Measurements from ENCODE around the gene SLC37A1. TPM values are rescaled to one million over a fixed set of nuclear protein-coding genes. Genes with fewer than 3 reads are reported as not detected.

SLC37A1 gene
- total RNA-seq, 1 experiment from 2014 or later: 4.9 TPM

DNA sequence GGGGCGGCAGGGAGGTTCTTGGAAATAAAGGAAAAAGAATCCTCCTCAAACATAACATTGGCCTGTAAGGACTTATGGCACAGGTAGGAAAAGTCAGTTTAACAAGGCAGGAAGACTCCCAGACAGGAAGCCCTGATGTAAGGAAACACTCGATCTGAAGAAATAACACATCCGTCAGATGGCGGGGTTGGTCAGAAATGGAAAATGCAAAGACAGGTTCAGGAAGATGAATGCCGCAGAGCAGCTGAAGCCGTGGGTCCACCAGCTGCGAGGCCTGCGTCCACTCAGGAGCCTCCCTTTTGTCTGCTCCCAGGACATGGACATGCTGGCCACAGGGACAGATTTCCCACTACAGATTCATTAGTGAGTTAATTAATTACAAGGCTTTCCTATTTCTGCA, 21.5 kb upstream of the SLC37A1 start:
- TF ChIP-seq CTCF (IDR thresholded peaks at IDR 0.05; ENCODE audit: unreplicated experiment): no peak
- POLR2A ChIA-PET: interaction anchor here (0.7 kb wide), 1 partner anchor 298 kb away, joined by 3 read pairs; no protein-coding TSS in a partner anchor
- Mint-ChIP-seq H3K4me1 (ENCODE audit: insufficient read depth, unreplicated experiment) (peaks cover 6% of the 10 kb centered on the region), H3K36me3 (ENCODE audit: insufficient read depth, unreplicated experiment) (no peaks in the 10 kb centered on the region), H3K27me3 (ENCODE audit: insufficient read depth, unreplicated experiment) (peaks cover 11% of the 10 kb centered on the region), H3K4me3 (ENCODE audit: unreplicated experiment) (no peak overlapping the region), H3K9me3 (ENCODE audit: unreplicated experiment) (no peaks in the 10 kb centered on the region), H3K27ac (ENCODE audit: low read depth, unreplicated experiment) (no peak overlapping the region)
- intact Hi-C loops (cut with micrococcal nuclease): no loop called here
- no peak for DNase-seq (ENCODE audit: unreplicated experiment)
- CTCF ChIA-PET: interaction anchor here (1.3 kb wide), 1 partner anchor 347 kb away, joined by 4 read pairs; no protein-coding TSS in a partner anchor
- no TSS peak for BruUV-seq (replicated peaks)

GRCh38 chr21:42493109-42494060, 20.3 kb upstream of the SLC37A1 start:
- H3K9me3 Mint-ChIP-seq (ENCODE audit: unreplicated experiment): no peaks in the 10 kb centered on the region
- ChIA-PET POLR2A (no interaction called here), CTCF (interaction anchor here (0.6 to 1.3 kb wide), 2 partner anchors 102 to 348 kb away, joined by 3 to 4 read pairs; no protein-coding TSS in a partner anchor)
- H3K27me3 Mint-ChIP-seq (ENCODE audit: insufficient read depth, unreplicated experiment): no peaks in the 10 kb centered on the region
- no TSS peak for BruUV-seq (replicated peaks)
- no peaks in the 10 kb centered on the region for H3K36me3 Mint-ChIP-seq (ENCODE audit: insufficient read depth, unreplicated experiment)
- no peak for DNase-seq (ENCODE audit: unreplicated experiment)
- H3K27ac Mint-ChIP-seq (ENCODE audit: low read depth, unreplicated experiment): no peak overlapping the region
- no peak overlapping the region for H3K4me3 Mint-ChIP-seq (ENCODE audit: unreplicated experiment)
- no peak for TF ChIP-seq CTCF (IDR thresholded peaks at IDR 0.05; ENCODE audit: unreplicated experiment)
- peaks cover 7% of the 10 kb centered on the region for H3K4me1 Mint-ChIP-seq (ENCODE audit: insufficient read depth, unreplicated experiment)
- intact Hi-C loops (cut with micrococcal nuclease): no loop called here

GRCh38 chr21:42495027-42495426, 18.6 kb upstream of the SLC37A1 start:
- Mint-ChIP-seq H3K9me3 (ENCODE audit: unreplicated experiment) (no peaks in the 10 kb centered on the region), H3K4me1 (ENCODE audit: insufficient read depth, unreplicated experiment) (peaks cover 7% of the 10 kb centered on the region), H3K27ac (ENCODE audit: low read depth, unreplicated experiment) (no peak overlapping the region), H3K27me3 (ENCODE audit: insufficient read depth, unreplicated experiment) (no peaks in the 10 kb centered on the region), H3K36me3 (ENCODE audit: insufficient read depth, unreplicated experiment) (no peaks in the 10 kb centered on the region), H3K4me3 (ENCODE audit: unreplicated experiment) (peak overlapping the region; percentile 85)
- ChIA-PET POLR2A (interaction anchor here (1.0 to 2.8 kb wide), 3 partner anchors 8 to 18 kb away, joined by 4 to 29 read pairs (median 6); partner anchors contain the start of gene SLC37A1), CTCF (interaction anchor here (1.2 to 1.8 kb wide), 2 partner anchors 7 to 349 kb away, joined by 3 to 8 read pairs; no protein-coding TSS in a partner anchor)
- no peak for DNase-seq (ENCODE audit: unreplicated experiment)
- intact Hi-C loops (cut with micrococcal nuclease): no loop called here
- no peak for TF ChIP-seq CTCF (IDR thresholded peaks at IDR 0.05; ENCODE audit: unreplicated experiment)
- no TSS peak for BruUV-seq (replicated peaks)

GRCh38 chr21:42495765-42496119, 17.9 kb upstream of the SLC37A1 start:
- ChIA-PET POLR2A (interaction anchor here (0.6 to 2.8 kb wide), 5 partner anchors 9 to 296 kb away, joined by 3 to 29 read pairs (median 4); partner anchors contain the start of gene SLC37A1), CTCF (interaction anchor here (0.6 to 1.8 kb wide), 4 partner anchors 8 to 596 kb away, joined by 3 to 8 read pairs (median 4); no protein-coding TSS in a partner anchor)

More at GRCh38 chr21:42495765-42496119, 17.9 kb upstream of the SLC37A1 start:
- Mint-ChIP-seq H3K4me3 (ENCODE audit: unreplicated experiment) (peak overlapping the region; percentile 85), H3K36me3 (ENCODE audit: insufficient read depth, unreplicated experiment) (no peaks in the 10 kb centered on the region), H3K27ac (ENCODE audit: low read depth, unreplicated experiment) (peak overlapping the region; percentile 90), H3K4me1 (ENCODE audit: insufficient read depth, unreplicated experiment) (peaks cover 7% of the 10 kb centered on the region), H3K9me3 (ENCODE audit: unreplicated experiment) (no peaks in the 10 kb centered on the region), H3K27me3 (ENCODE audit: insufficient read depth, unreplicated experiment) (no peaks in the 10 kb centered on the region)
- BruUV-seq (replicated peaks): TSS peak; percentile 66
- intact Hi-C loops (cut with micrococcal nuclease): no loop called here
- no peak for TF ChIP-seq CTCF (IDR thresholded peaks at IDR 0.05; ENCODE audit: unreplicated experiment)
- DNase-seq (ENCODE audit: unreplicated experiment): no peak

All from MCF 10A (cell line).